Uterus (tissue), 2 donors: Measurements from ENCODE around the gene ZNF860.

ENCODE experiments used
- POLR2A ChIP-seq, 2 donors: fragments of 450-650 bp; IDR thresholded peaks; one replicate each; pipeline ENCODE4 v1.6.1; 2016; ENCODE audit warnings: antibody characterized with exemption in 2 of 2, mild to moderate bottlenecking in 1 of 2, moderate library complexity in 1 of 2
- TF ChIP-seq, protein P1 (sequence below), 4 experiments: fragments of 200-600 bp in 2 of 4; fragments of 450-650 bp in 2 of 4; sonication (generic) in 2 of 4; IDR thresholded peaks; one replicate each; pipeline ENCODE4 v1.5.1; 2016 to 2019; ENCODE audit warnings: antibody characterized with exemption in 4 of 4, mild to moderate bottlenecking in 2 of 4, moderate library complexity in 1 of 4

DNA sequence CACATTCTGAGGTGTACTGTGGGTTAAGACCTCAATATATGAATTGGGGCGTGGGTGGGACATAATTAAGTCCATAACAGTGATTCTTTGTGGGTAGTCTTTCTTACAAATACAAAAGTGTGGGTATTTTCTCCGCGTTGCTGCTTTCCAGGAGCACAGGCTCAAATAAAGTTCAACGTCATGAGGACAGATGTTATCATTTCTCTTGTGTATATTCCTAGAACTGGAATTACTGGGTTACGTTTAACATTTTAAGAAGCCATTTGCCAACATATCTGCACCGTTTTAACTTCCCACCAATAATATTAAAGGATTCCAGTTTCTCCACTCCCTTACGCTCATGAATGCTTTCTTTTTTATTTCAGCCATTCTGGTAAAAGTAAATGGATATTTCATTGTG lies 39.6 kb downstream of the ZNF860 start:
- TF ChIP-seq, protein P1, sequence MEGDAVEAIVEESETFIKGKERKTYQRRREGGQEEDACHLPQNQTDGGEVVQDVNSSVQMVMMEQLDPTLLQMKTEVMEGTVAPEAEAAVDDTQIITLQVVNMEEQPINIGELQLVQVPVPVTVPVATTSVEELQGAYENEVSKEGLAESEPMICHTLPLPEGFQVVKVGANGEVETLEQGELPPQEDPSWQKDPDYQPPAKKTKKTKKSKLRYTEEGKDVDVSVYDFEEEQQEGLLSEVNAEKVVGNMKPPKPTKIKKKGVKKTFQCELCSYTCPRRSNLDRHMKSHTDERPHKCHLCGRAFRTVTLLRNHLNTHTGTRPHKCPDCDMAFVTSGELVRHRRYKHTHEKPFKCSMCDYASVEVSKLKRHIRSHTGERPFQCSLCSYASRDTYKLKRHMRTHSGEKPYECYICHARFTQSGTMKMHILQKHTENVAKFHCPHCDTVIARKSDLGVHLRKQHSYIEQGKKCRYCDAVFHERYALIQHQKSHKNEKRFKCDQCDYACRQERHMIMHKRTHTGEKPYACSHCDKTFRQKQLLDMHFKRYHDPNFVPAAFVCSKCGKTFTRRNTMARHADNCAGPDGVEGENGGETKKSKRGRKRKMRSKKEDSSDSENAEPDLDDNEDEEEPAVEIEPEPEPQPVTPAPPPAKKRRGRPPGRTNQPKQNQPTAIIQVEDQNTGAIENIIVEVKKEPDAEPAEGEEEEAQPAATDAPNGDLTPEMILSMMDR (IDR thresholded peaks at IDR 0.05) = no peak
- no peak for TF ChIP-seq POLR2A (IDR thresholded peaks at IDR 0.05)
